ENCODE measurements around the gene PSMB4.
"Not testable (repeated sequence)": the region's sequence is repeated elsewhere in the genome, so short reads cannot be mapped to it uniquely, and the experiment has no call there.

PSMB4 gene

DNA sequence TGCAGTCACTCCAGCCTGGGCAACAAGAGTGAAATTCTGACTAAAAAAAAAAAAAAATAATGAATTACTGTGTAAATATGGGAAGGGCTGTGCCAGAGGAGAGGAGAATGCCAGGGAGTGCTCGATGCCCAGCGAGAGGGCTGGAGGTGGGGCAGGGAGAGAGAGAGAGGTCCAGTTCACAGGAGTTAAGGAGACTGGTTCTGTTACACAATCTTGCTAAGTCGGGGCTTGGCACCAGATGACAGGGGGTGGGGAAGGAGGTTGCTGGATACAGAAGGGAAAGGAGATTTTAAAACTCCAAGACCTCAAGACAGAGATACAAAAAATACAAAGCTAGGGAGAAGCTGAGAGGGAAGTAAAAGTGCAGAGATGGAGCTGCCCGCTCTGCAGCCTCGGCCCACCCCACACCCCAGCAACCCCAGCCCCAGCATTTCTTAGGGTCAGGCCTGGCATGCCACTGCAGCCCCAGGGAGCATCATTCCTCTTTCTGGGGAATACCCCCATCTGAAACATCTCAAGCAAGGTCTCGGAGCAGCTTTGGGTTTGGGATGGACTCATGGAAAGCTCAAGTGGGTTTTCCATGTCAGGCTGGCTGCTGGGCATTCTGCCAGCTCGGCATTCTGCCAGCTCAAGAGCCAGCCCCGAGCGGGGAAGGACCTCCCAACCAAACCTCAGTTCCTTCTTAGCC lies 27.9 kb upstream of the PSMB4 start:
- ATAC-seq (ENCODE audit: low read depth) = no peak
- Mint-ChIP-seq H3K9me3 (no peaks in the 10 kb centered on the region), H3K4me3 (no peak overlapping the region), H3K27ac (no peak overlapping the region), H3K27me3 (no peaks in the 10 kb centered on the region), H3K36me3 (no peaks in the 10 kb centered on the region), H3K4me1 (no peaks in the 10 kb centered on the region)
- no peak for DNase-seq (ENCODE audit: low spot score in 2 of 2)

DNA sequence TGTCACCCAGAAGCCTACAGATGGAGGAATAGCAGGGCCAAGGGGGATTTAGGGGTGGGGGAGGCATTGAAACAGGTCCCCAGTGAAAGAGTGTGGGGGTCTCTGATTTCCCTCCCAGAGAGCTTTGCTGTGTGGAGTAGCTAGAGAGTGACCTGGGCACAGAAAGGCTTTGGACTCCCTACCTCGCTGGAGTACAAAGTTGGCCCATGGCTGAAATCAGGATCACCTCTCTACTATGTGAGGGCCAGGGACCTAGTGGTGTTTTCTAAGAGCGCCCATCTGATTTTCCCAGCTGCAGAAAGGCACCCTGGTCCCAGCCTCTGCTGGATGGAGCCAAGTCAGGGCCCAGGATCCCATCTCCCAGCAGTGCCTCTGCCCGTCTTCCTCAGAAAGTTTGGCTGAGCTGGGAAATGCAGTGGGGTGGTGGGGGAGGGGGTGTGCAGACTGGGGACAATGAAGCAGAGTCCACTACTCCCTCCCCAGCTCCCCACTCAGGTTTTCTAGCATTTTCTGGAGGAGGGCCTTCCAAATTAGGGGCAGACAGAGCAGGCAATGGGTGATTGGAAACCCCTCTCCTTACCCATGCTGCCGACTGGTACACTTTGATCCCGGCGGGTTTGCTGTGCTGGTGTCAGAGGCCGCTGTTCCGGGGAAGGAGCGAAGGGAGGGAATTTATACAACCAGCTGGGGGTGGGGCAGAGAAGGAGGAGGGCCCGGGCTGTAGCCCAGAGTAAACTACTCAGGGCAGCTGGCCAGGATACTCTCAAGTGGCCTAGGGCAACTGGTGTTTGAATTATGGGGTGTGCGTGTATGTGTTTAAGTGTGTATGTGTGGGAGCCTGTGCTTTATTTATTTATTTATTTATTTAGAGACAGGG lies 27.1 kb upstream of the PSMB4 start, which contains the start of gene SELENBP1:
TSS of gene SELENBP1 (minus strand) at position 648 of the 877 bp plus-strand sequence. CDS start at position 584, 64 bp downstream.
- no peaks in the 10 kb centered on the region for H3K4me1 Mint-ChIP-seq
- no peak for ATAC-seq (ENCODE audit: low read depth)
- H3K36me3 Mint-ChIP-seq = no peaks in the 10 kb centered on the region
- no peak for DNase-seq (ENCODE audit: low spot score in 2 of 2)
- no peak within 1 kb of the TSS for H3K4me3 Mint-ChIP-seq
- no peak within 1 kb of the TSS for H3K27ac Mint-ChIP-seq
- H3K27me3 Mint-ChIP-seq = no peaks in the 10 kb centered on the region
- H3K9me3 Mint-ChIP-seq = no peaks in the 10 kb centered on the region

DNA sequence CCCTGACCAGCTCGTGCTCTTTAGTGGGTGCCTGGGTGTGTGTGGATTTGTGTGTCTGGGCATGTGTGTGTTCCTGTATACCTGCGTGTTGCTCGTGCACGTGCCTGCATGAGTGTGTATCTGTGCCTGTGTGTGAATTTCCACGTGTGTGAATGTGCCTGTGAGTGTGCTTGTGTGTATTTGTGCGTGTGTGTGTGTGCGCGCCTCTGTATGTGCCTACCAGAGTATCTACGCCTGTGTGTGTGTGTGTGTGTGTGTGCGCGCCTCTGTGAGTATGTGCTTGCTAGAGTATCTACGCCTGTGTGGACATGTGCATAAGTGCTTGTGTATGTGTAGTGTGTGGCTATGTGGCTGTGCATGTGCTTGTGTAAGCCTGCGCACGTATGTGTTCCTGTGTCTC lies 26.2 kb upstream of the PSMB4 start:
- H3K4me1 Mint-ChIP-seq = no peaks in the 10 kb centered on the region
- no peaks in the 10 kb centered on the region for H3K36me3 Mint-ChIP-seq
- H3K4me3 Mint-ChIP-seq = no peak overlapping the region
- no peak for DNase-seq (ENCODE audit: low spot score in 2 of 2)
- no peaks in the 10 kb centered on the region for H3K27me3 Mint-ChIP-seq
- no peaks in the 10 kb centered on the region for H3K9me3 Mint-ChIP-seq
- no peak for ATAC-seq (ENCODE audit: low read depth)
- no peak overlapping the region for H3K27ac Mint-ChIP-seq

- no peaks in the 10 kb centered on the region for H3K36me3 Mint-ChIP-seq
- no peak overlapping the region for H3K27ac Mint-ChIP-seq
- H3K4me3 Mint-ChIP-seq = no peak overlapping the region
- DNase-seq (ENCODE audit: low spot score in 2 of 2) (no peak), ATAC-seq (ENCODE audit: low read depth) (no peak)
- no peaks in the 10 kb centered on the region for H3K4me1 Mint-ChIP-seq
- no peaks in the 10 kb centered on the region for H3K9me3 Mint-ChIP-seq
- no peaks in the 10 kb centered on the region for H3K27me3 Mint-ChIP-seq
Measured at GRCh38 chr1:151377150-151377884, 22.1 kb upstream of the PSMB4 start.

GRCh38 chr1:151384584-151384983 lies 14.8 kb upstream of the PSMB4 start:
- H3K36me3 Mint-ChIP-seq = no peaks in the 10 kb centered on the region
- no peak overlapping the region for H3K4me3 Mint-ChIP-seq
- DNase-seq (ENCODE audit: low spot score in 2 of 2) (no peak), ATAC-seq (ENCODE audit: low read depth) (no peak)
- no peaks in the 10 kb centered on the region for H3K27me3 Mint-ChIP-seq
- no peaks in the 10 kb centered on the region for H3K4me1 Mint-ChIP-seq
- no peak overlapping the region for H3K27ac Mint-ChIP-seq
- no peaks in the 10 kb centered on the region for H3K9me3 Mint-ChIP-seq

DNA sequence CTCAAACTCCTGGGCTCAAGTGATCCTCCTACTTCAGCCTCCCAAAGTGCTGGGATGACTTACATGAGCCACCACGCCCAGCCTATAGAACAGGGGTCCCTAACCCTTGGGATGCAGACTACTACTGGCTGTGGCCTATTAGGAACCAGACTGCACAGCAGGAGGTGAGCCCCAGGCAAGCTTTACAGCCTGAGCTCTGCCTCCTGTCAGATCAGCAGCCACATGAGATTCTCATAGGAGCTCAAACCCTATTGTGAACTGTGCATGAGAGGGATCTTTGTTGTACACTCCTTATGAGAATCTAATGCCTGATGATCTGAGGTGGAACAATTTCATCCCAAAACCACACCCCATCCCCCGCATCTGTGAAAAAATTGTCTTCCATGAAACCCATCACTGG lies 13.4 kb upstream of the PSMB4 start:
- no peaks in the 10 kb centered on the region for H3K36me3 Mint-ChIP-seq
- H3K4me3 Mint-ChIP-seq = no peak overlapping the region
- no peak overlapping the region for H3K27ac Mint-ChIP-seq
- DNase-seq (ENCODE audit: low spot score in 2 of 2) (no peak), ATAC-seq (ENCODE audit: low read depth) (no peak)
- H3K9me3 Mint-ChIP-seq = no peaks in the 10 kb centered on the region
- H3K27me3 Mint-ChIP-seq = no peaks in the 10 kb centered on the region
- H3K4me1 Mint-ChIP-seq = no peaks in the 10 kb centered on the region

DNA sequence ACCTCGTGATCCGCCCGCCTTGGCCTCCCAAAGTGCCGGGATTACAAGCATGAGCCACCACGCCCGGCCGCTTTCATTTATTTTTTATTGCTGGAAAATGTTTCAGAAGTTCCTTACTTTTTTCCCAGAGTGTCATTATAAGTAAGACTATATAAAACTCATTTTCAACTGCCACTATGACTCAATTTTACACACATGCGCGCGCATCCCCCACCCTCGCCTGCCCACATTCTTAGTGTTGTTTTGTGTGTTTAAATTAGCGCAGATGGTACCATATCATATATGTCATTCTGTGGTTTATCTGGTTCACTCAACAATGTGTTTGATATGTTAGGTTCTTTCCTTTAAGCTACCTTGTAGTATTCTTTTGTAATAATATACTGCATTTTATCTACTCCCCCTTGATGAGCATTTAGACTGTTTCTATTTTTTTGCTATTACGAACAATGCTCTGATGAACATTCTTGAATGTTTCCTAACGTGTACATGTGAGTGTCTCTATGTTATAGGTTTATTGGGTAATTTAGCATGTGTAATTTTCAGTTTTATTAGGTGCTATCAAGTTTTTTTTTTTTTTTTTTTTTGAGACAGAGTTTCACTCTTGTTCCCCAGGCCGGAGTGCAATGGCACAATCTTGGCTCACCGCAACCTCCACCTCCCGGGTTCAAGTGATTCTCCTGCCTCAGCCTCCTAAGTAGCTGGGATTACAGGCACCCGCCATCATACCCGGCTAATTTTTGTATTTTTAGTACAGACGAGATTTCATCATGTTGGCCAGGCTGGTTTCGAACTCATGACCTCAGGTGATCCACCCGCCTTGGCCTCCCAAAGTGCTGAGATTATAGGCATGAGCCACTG lies 8.9 kb upstream of the PSMB4 start:
- DNase-seq (ENCODE audit: low spot score in 2 of 2); H3K4me3 Mint-ChIP-seq; H3K9me3 Mint-ChIP-seq; ATAC-seq (ENCODE audit: low read depth); H3K27ac Mint-ChIP-seq; H3K4me1 Mint-ChIP-seq; H3K36me3 Mint-ChIP-seq; H3K27me3 Mint-ChIP-seq: not testable (repeated sequence)

DNA sequence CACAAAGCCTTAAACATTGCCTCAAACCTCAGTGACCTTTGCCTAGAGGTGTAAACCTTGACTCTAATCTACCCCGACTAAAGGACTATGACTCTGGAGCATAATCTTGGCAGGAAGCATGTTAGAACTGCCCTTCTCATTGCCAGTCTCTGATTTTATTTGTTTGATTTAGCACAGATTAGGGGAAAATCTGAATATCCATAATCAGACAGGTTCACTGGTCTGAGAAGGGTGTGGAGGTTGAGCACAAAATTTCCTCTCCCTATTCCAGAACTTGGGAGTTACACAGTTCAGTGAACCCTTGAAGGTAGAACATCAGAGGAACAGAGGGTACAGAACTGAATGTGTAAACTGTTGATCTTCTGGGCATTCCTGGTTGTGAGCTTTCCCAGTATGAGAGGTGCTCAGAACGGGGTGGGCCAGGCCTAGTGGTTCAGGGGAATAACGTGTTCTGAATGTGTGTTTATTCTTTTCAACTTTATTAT lies 8.3 kb upstream of the PSMB4 start:
- Mint-ChIP-seq H3K4me3 (no peak overlapping the region), H3K27me3 (no peaks in the 10 kb centered on the region), H3K36me3 (no peaks in the 10 kb centered on the region), H3K4me1 (no peaks in the 10 kb centered on the region), H3K27ac (no peak overlapping the region), H3K9me3 (no peaks in the 10 kb centered on the region)
- ATAC-seq (ENCODE audit: low read depth) (no peak), DNase-seq (ENCODE audit: low spot score in 2 of 2) (no peak)

- no peak for ATAC-seq (ENCODE audit: low read depth)
- H3K9me3 Mint-ChIP-seq = no peaks in the 10 kb centered on the region
- H3K27me3 Mint-ChIP-seq = no peaks in the 10 kb centered on the region
- no peak overlapping the region for H3K27ac Mint-ChIP-seq
- no peaks in the 10 kb centered on the region for H3K36me3 Mint-ChIP-seq
- no peak overlapping the region for H3K4me3 Mint-ChIP-seq
- no peaks in the 10 kb centered on the region for H3K4me1 Mint-ChIP-seq
- no peak for DNase-seq (ENCODE audit: low spot score in 2 of 2)
Measured at GRCh38 chr1:151393583-151393982, 5.8 kb upstream of the PSMB4 start.

DNA sequence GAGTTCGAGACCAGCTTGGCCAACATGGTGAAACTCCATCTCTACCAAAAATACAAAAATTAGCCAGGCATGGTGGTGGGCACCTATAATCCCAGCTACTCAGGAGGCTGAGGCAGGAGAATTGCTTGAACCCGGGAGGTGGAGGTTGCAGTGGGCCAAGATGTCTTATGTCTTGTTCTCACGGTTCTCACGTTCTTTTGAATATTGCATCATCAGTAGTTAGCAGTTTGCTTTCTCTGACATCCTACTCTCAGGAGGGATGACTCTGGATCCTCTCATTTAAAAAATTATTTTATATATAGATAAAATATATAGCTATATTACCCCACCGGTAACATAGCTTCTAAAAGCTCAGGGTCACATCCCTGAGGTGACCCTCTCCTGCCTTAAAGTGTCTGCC lies 3.1 kb upstream of the PSMB4 start:
- H3K27ac Mint-ChIP-seq; H3K4me3 Mint-ChIP-seq; ATAC-seq (ENCODE audit: low read depth); DNase-seq (ENCODE audit: low spot score in 2 of 2); H3K4me1 Mint-ChIP-seq; H3K9me3 Mint-ChIP-seq; H3K27me3 Mint-ChIP-seq; H3K36me3 Mint-ChIP-seq: not testable (repeated sequence)

GRCh38 chr1:151401125-151401788 lies 1.9 kb downstream of the PSMB4 start:
- peaks cover 9% of the 10 kb centered on the region for H3K4me1 Mint-ChIP-seq
- no peak for DNase-seq (ENCODE audit: low spot score in 2 of 2)
- H3K36me3 Mint-ChIP-seq = peaks cover 21% of the 10 kb centered on the region
- peak overlapping the region; percentile 92 for H3K4me3 Mint-ChIP-seq
- peak overlapping the region; percentile 98 for H3K27ac Mint-ChIP-seq
- H3K27me3 Mint-ChIP-seq = no peaks in the 10 kb centered on the region
- ATAC-seq (ENCODE audit: low read depth) = no peak
- no peaks in the 10 kb centered on the region for H3K9me3 Mint-ChIP-seq

- Mint-ChIP-seq H3K36me3 (peaks cover 24% of the 10 kb centered on the region), H3K4me1 (peaks cover 9% of the 10 kb centered on the region), H3K9me3 (no peaks in the 10 kb centered on the region), H3K27me3 (no peaks in the 10 kb centered on the region), H3K27ac (no peak overlapping the region), H3K4me3 (no peak overlapping the region)
- ATAC-seq (ENCODE audit: low read depth) (no peak), DNase-seq (ENCODE audit: low spot score in 2 of 2) (no peak)
Measured at GRCh38 chr1:151401860-151402259, 2.5 kb downstream of the PSMB4 start.

GRCh38 chr1:151402764-151403163 lies 3.4 kb downstream of the PSMB4 start:
- Mint-ChIP-seq H3K9me3 (no peaks in the 10 kb centered on the region), H3K4me1 (peaks cover 9% of the 10 kb centered on the region), H3K27me3 (no peaks in the 10 kb centered on the region), H3K36me3 (peaks cover 28% of the 10 kb centered on the region), H3K4me3 (no peak overlapping the region), H3K27ac (no peak overlapping the region)
- ATAC-seq (ENCODE audit: low read depth) (no peak), DNase-seq (ENCODE audit: low spot score in 2 of 2) (no peak)
